Endothelial cell of umbilical vein (primary cell): ENCODE results near the gene TBCE. TPM values are rescaled to one million over a fixed set of nuclear protein-coding genes. Genes with fewer than 3 reads are reported as not detected.
A peak's percentile ranks its signal among the peaks of the same experiment; 100 is the strongest.
"Not testable (repeated sequence)": the region's sequence is repeated elsewhere in the genome, so short reads cannot be mapped to it uniquely, and the experiment has no call there.

Source experiments
- BruUV-seq: library from RNA; stranded (reverse); fragments of 400-500 nt; replicated peaks from 2 replicates; lab custom pipeline; 2021; lab: Mats Ljungman, UMichigan
- CTCF ChIA-PET: fragments of 300-600, 350-600 bp; sonication (Branson Sonifier 250); formaldehyde crosslinking; loops from one replicate; lab custom pipeline; 2021; ENCODE audit warnings: antibody characterized with exemption, inconsistent platforms; lab: Charles Lee
- POLR2A ChIA-PET: fragments of 300-600, 350-600 bp; sonication (Branson Sonifier 250); formaldehyde crosslinking; loops from one replicate; lab custom pipeline; 2021; ENCODE audit warnings: antibody characterized with exemption, inconsistent platforms; lab: Charles Lee
- DNase-seq: peaks from one replicate; pipeline ENCODE4 v3.0.0-alpha.2; 2011; ENCODE audit warnings: low read depth, low spot score
- FAIRE-seq: peaks from 2 replicates; lab custom pipeline; 2011; peaks lifted over from hg19 to GRCh38; lab: Jason Lieb, UNC
- H2AFZ ChIP-seq: 2 replicates; pipeline ENCODE4 v1.6.0; 2012; ENCODE audit warnings: low read depth, low read length, control low read depth, inconsistent platforms
- H3K27ac ChIP-seq: 2 replicates; pipeline ENCODE4 v1.5.1; 2011; ENCODE audit warnings: low read depth, mild to moderate bottlenecking, control low read depth, low read length, moderate library complexity; ENCODE audit not compliant: insufficient read depth
- H3K27me3 ChIP-seq, 2 experiments: 2 replicates each; pipeline versions ENCODE4 v1.6.0 to v1.6.1; 2011; ENCODE audit warnings: low read length in 2 of 2, mixed read lengths in 1 of 2; ENCODE audit not compliant: control insufficient read depth in 2 of 2, insufficient read depth in 2 of 2
- H3K36me3 ChIP-seq, 2 experiments: 2 replicates in 1 of 2; 3 replicates in 1 of 2; pipeline ENCODE4 v1.5.1; 2011; ENCODE audit warnings: low read length in 2 of 2, mild to moderate bottlenecking in 1 of 2, moderate library complexity in 1 of 2; ENCODE audit not compliant: control insufficient read depth in 2 of 2, insufficient read depth in 2 of 2; ENCODE audit errors: extremely low read depth in 1 of 2
- H3K4me1 ChIP-seq: 3 replicates; pipeline ENCODE4 v1.5.1; 2011; ENCODE audit warnings: mild to moderate bottlenecking, low read length; ENCODE audit not compliant: control insufficient read depth, insufficient read depth; ENCODE audit errors: extremely low read depth
- H3K4me2 ChIP-seq: 2 replicates; pipeline ENCODE4 v1.6.1; 2011; ENCODE audit warnings: low read length, control low read depth, mixed read lengths; ENCODE audit not compliant: insufficient read depth
- H3K4me3 ChIP-seq, 3 experiments: fragments of 200-600 bp in 1 of 3; sonication (generic), shearing (Covaris generic) in 1 of 3; replicated peaks in 1 of 3; 2 replicates each; pipeline ENCODE4 v1.5.1; 2011 to 2016; ENCODE audit warnings: control low read depth in 3 of 3, low read length in 3 of 3, mild to moderate bottlenecking in 2 of 3, inconsistent platforms in 1 of 3, low read depth in 1 of 3, moderate library complexity in 1 of 3; ENCODE audit not compliant: insufficient read depth in 1 of 3
- H3K79me2 ChIP-seq: 2 replicates; pipeline ENCODE4 v1.6.0; 2012; ENCODE audit warnings: low read length, inconsistent platforms; ENCODE audit not compliant: control insufficient read depth, insufficient read depth
- H3K9ac ChIP-seq: replicated peaks from 2 replicates; pipeline ENCODE3; 2011; ENCODE audit warnings: low read length, control low read depth; ENCODE audit not compliant: insufficient read depth; ENCODE audit errors: extremely low read depth
- H3K9me1 ChIP-seq: replicated peaks from 3 replicates; pipeline ENCODE4 v1.6.0; 2011; ENCODE audit warnings: mild to moderate bottlenecking, low read length; ENCODE audit not compliant: control insufficient read depth, insufficient read depth; ENCODE audit errors: extremely low read depth
- H3K9me3 ChIP-seq: replicated peaks from 2 replicates; pipeline ENCODE4 v1.5.1; 2012; ENCODE audit warnings: low read length, inconsistent platforms; ENCODE audit not compliant: control insufficient read depth, insufficient read depth
- H4K20me1 ChIP-seq: replicated peaks from 2 replicates; pipeline ENCODE3; 2011; ENCODE audit warnings: mild to moderate bottlenecking, low read length; ENCODE audit not compliant: control insufficient read depth, insufficient read depth; ENCODE audit errors: extremely low read depth
- EZH2 ChIP-seq: IDR thresholded peaks from 2 replicates; pipeline ENCODE4 v1.6.1; 2012; ENCODE audit warnings: borderline replicate concordance, low read depth, mild to moderate bottlenecking, moderate library complexity, low read length, inconsistent platforms; ENCODE audit not compliant: severe bottlenecking
- FOS ChIP-seq: IDR thresholded peaks from 2 replicates; pipeline ENCODE4 v1.6.1; 2011; ENCODE audit warnings: mild to moderate bottlenecking, low read length, moderate library complexity, borderline replicate concordance; ENCODE audit not compliant: insufficient read depth
- JUN ChIP-seq: IDR thresholded peaks from 2 replicates; pipeline ENCODE4 v1.6.1; 2011; ENCODE audit warnings: borderline replicate concordance, low read depth; ENCODE audit not compliant: insufficient read length, insufficient read depth
- POLR2A ChIP-seq: IDR thresholded peaks from 2 replicates; pipeline ENCODE4 v1.6.1; 2012; ENCODE audit warnings: low read depth, mild to moderate bottlenecking, control low read depth, low read length
- POLR2AphosphoS5 ChIP-seq: IDR thresholded peaks from 2 replicates; pipeline ENCODE4 v1.6.1; 2012; ENCODE audit warnings: low read depth, mild to moderate bottlenecking, control low read depth, low read length, moderate library complexity; ENCODE audit not compliant: insufficient read depth
- dilution Hi-C: fragments of 300-500 bp; cut with MboI; formaldehyde crosslinking; loops from one replicate; pipeline ENCODE4 v1.15.0; 2019; ENCODE audit warnings: low sequenced_read_pairs; ENCODE audit not compliant: extremely low pct_ligation_motif_present
- intact Hi-C: fragments of 100-400 bp; cut with micrococcal nuclease; formaldehyde crosslinking; loops from one replicate; pipeline ENCODE4 v1.10.0; 2022
- polyA plus RNA-seq, 4 experiments: library from polyadenylated mRNA; depleted of rRNA in 3 of 4; stranded (reverse) in 3 of 4; unstranded in 1 of 4; fragments of >200 nt; gene quantifications; 2 replicates each; pipeline versions ENCODE4 v1.2.1 to v1.2.3, GENCODE V29; 2011 to 2012; ENCODE audit warnings: missing spikeins in 1 of 4
- total RNA-seq: library from RNA; stranded (reverse); gene quantifications from 2 replicates; pipeline ENCODE4 v1.2.3, GENCODE V29; 2021
- TF ChIP-seq, protein P1 (sequence below), 2 donors: IDR thresholded peaks; 1 replicate in 1 of 2; 2 replicates in 1 of 2; pipeline ENCODE4 v1.5.1; 2011; ENCODE audit warnings: low read length in 2 of 2, mild to moderate bottlenecking in 2 of 2, moderate library complexity in 2 of 2, control low read depth in 1 of 2, inconsistent platforms in 1 of 2, low read depth in 1 of 2; ENCODE audit not compliant: insufficient read depth in 1 of 2; ENCODE audit errors: extremely low read depth in 1 of 2

Gene TBCE
- total and polyA plus RNA-seq, 2 donors (not counting 3 experiments of a cell fraction or from before 2014, with no cell fraction given): 13.7 to 32.6 TPM

DNA sequence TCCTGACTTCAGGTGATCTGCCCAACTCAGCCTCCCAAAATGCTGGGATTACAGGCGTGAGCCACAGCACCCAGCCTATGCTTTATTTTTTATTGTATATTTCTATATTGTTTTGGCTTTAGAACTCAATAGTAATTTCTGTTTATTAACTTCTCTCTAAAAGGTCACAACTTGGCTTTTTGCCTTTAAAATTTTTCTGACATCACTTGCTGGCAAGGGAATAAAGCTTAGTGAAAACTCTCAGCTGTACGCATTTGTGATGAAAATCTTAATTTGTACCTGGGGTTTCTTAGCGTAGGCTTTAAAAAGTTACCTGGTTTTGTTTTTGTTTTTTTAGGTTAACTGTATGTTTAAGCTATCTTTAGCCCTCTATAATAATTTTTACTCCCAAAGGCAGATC, 100.8 kb downstream of the TBCE start:
- Histone ChIP-seq H3K4me2 (no peak overlapping the region), H3K9me3 (no peaks in the 10 kb centered on the region), H3K79me2 (no peaks in the 10 kb centered on the region), H4K20me1 (no peaks in the 10 kb centered on the region), H3K36me3 (no peaks in the 10 kb centered on the region), H3K27me3 (no peaks in the 10 kb centered on the region), H3K9ac (no peak overlapping the region), H3K4me1 (peaks cover 24% of the 10 kb centered on the region), H3K9me1 (no peaks in the 10 kb centered on the region), H3K27ac (no peak overlapping the region), H3K4me3 (no peak overlapping the region), H2AFZ (no peak overlapping the region)
- intact Hi-C loops: no loop called here
- no TSS peak for BruUV-seq
- DNase-seq (no peak), FAIRE-seq (no peak)
- dilution Hi-C loops: no loop called here
- ChIA-PET CTCF (interaction anchor here (0.9 kb wide), 1 partner anchor 51 kb away, joined by 3 read pairs; no protein-coding TSS in a partner anchor), POLR2A (no interaction called here)
- TF ChIP-seq POLR2A: no peak
- TF ChIP-seq FOS: no peak
- TF ChIP-seq POLR2AphosphoS5: no peak
- TF ChIP-seq, protein P1, sequence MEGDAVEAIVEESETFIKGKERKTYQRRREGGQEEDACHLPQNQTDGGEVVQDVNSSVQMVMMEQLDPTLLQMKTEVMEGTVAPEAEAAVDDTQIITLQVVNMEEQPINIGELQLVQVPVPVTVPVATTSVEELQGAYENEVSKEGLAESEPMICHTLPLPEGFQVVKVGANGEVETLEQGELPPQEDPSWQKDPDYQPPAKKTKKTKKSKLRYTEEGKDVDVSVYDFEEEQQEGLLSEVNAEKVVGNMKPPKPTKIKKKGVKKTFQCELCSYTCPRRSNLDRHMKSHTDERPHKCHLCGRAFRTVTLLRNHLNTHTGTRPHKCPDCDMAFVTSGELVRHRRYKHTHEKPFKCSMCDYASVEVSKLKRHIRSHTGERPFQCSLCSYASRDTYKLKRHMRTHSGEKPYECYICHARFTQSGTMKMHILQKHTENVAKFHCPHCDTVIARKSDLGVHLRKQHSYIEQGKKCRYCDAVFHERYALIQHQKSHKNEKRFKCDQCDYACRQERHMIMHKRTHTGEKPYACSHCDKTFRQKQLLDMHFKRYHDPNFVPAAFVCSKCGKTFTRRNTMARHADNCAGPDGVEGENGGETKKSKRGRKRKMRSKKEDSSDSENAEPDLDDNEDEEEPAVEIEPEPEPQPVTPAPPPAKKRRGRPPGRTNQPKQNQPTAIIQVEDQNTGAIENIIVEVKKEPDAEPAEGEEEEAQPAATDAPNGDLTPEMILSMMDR (IDR thresholded peaks at IDR 0.05; ENCODE audit: extremely low read depth in 1 of 2, insufficient read depth in 1 of 2, low read depth in 1 of 2, low read length in 2 of 2): no peak
- no peak for TF ChIP-seq JUN

DNA sequence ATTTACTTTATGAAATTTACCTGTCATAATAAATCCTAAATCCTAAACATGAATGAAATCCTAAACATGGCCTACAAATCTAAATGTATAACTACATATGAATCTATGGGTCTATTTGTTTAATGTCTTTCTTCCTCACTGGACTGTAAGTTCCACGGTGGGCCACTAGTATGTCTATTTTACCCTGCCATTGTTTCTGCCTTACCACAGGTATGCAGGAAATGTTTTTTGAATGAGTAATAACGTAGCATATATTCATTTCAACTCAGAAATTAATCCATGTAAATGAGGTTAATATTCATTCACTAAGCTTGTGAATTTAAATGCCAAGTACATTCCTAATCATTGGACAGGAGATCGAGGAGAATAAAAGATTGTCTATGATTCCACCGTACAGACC, 101.7 kb downstream of the TBCE start:
- no peaks in the 10 kb centered on the region for H3K9me1 ChIP-seq
- intact Hi-C loops: no loop called here
- peak; percentile 25 for TF ChIP-seq FOS
- no peak for TF ChIP-seq EZH2
- TF ChIP-seq JUN: peak; percentile 54
- H3K9me3 ChIP-seq: no peaks in the 10 kb centered on the region
- no peaks in the 10 kb centered on the region for H3K79me2 ChIP-seq
- peak overlapping the region; percentile 38 for H3K9ac ChIP-seq
- H3K4me1 ChIP-seq: peaks cover 30% of the 10 kb centered on the region
- H2AFZ ChIP-seq: no peak overlapping the region
- H3K4me2 ChIP-seq: peak overlapping the region; percentile 59
- CTCF ChIA-PET: interaction anchor here (0.6 to 1.0 kb wide), 2 partner anchors 35 to 503 kb away, joined by 3 to 4 read pairs; partner anchors contain the start of gene B3GALNT2
- H3K27me3 ChIP-seq: no peaks in the 10 kb centered on the region
- H3K27ac ChIP-seq: peak overlapping the region; percentile 19
- no TSS peak for BruUV-seq
- FAIRE-seq: no peak
- H3K36me3 ChIP-seq: no peaks in the 10 kb centered on the region
- no peaks in the 10 kb centered on the region for H4K20me1 ChIP-seq
- POLR2A ChIA-PET: no interaction called here
- peak; percentile 40 for DNase-seq
- dilution Hi-C loops: no loop called here
- H3K4me3 ChIP-seq: no peak overlapping the region

DNA sequence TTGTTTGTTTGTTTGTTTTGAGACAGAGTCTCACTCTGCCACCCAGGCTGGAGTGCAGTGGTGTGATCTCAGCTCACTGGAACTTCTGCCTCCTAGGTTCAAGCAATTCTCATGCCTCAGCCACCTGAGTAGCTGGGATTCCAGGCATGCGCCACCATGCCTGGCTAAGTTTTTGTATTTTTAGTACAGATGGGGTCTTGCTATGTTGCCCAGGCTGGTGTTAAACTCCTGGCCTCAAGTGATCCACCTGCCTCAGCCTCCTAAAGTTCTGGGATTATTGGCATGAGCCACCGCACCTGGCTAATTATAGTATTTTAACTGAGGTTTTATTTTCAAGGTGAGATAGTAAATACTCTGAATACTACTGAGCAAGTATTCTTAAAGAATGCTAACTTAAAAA, 102.7 kb downstream of the TBCE start:
- H4K20me1 ChIP-seq, dilution Hi-C loops, H3K4me2 ChIP-seq, H3K79me2 ChIP-seq, FAIRE-seq, DNase-seq, H3K9me1 ChIP-seq, H3K9ac ChIP-seq, H3K27ac ChIP-seq, H3K4me3 ChIP-seq, H3K36me3 ChIP-seq, H3K9me3 ChIP-seq, H2AFZ ChIP-seq, H3K27me3 ChIP-seq, BruUV-seq: not testable (repeated sequence)
- intact Hi-C loops: loop anchor here (2.0 kb wide), 1 partner anchor 33 kb away; no protein-coding TSS in a partner anchor
- ChIA-PET POLR2A (interaction anchor here (0.6 kb wide), 1 partner anchor 11 kb away, joined by 5 read pairs; no protein-coding TSS in a partner anchor), CTCF (interaction anchor here (1.0 kb wide), 1 partner anchor 27 kb away, joined by 3 read pairs; no protein-coding TSS in a partner anchor)
- peaks cover 32% of the 10 kb centered on the region for H3K4me1 ChIP-seq
